ENCODE measurements around the gene CEP72. TPM values are rescaled to one million over a fixed set of nuclear protein-coding genes. Genes with fewer than 3 reads are reported as not detected.

The CEP72 gene
- total RNA-seq, 1 donor from 2014 or later = 27.2 TPM

GRCh38 chr5:640461-641330 lies 28.6 kb downstream of the CEP72 start:
- no peak overlapping the region for H3K4me3 Mint-ChIP-seq
- H3K27ac Mint-ChIP-seq (ENCODE audit: unreplicated experiment) = no peak overlapping the region
- H3K9me3 Mint-ChIP-seq = no peaks in the 10 kb centered on the region
- no peaks in the 10 kb centered on the region for H3K4me1 Mint-ChIP-seq
- TF ChIP-seq, protein P1, sequence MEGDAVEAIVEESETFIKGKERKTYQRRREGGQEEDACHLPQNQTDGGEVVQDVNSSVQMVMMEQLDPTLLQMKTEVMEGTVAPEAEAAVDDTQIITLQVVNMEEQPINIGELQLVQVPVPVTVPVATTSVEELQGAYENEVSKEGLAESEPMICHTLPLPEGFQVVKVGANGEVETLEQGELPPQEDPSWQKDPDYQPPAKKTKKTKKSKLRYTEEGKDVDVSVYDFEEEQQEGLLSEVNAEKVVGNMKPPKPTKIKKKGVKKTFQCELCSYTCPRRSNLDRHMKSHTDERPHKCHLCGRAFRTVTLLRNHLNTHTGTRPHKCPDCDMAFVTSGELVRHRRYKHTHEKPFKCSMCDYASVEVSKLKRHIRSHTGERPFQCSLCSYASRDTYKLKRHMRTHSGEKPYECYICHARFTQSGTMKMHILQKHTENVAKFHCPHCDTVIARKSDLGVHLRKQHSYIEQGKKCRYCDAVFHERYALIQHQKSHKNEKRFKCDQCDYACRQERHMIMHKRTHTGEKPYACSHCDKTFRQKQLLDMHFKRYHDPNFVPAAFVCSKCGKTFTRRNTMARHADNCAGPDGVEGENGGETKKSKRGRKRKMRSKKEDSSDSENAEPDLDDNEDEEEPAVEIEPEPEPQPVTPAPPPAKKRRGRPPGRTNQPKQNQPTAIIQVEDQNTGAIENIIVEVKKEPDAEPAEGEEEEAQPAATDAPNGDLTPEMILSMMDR (conservative IDR thresholded peaks at IDR 0.05) = no peak
- no peaks in the 10 kb centered on the region for H3K27me3 Mint-ChIP-seq (ENCODE audit: low read depth)
- H3K36me3 Mint-ChIP-seq (ENCODE audit: low read depth) = peaks cover 4% of the 10 kb centered on the region
- DNase-seq (ENCODE audit: low read depth, low spot score) = no peak

- Mint-ChIP-seq H3K36me3 (ENCODE audit: low read depth) (peaks cover 2% of the 10 kb centered on the region), H3K27ac (ENCODE audit: unreplicated experiment) (no peak overlapping the region), H3K9me3 (no peaks in the 10 kb centered on the region), H3K27me3 (ENCODE audit: low read depth) (no peaks in the 10 kb centered on the region), H3K4me1 (no peaks in the 10 kb centered on the region), H3K4me3 (no peak overlapping the region)
- DNase-seq (ENCODE audit: low read depth, low spot score) = no peak
- TF ChIP-seq, protein P1 (conservative IDR thresholded peaks at IDR 0.05) = no peak
Observed at GRCh38 chr5:641331-641765, 29.2 kb downstream of the CEP72 start.

GRCh38 chr5:642481-642880 lies 30.3 kb downstream of the CEP72 start:
- Mint-ChIP-seq H3K9me3 (no peaks in the 10 kb centered on the region), H3K27ac (ENCODE audit: unreplicated experiment) (no peak overlapping the region), H3K4me3 (no peak overlapping the region), H3K36me3 (ENCODE audit: low read depth) (peaks cover 4% of the 10 kb centered on the region), H3K27me3 (ENCODE audit: low read depth) (no peaks in the 10 kb centered on the region), H3K4me1 (no peaks in the 10 kb centered on the region)
- TF ChIP-seq, protein P1 (conservative IDR thresholded peaks at IDR 0.05) = no peak
- DNase-seq (ENCODE audit: low read depth, low spot score) = no peak

- peaks cover 4% of the 10 kb centered on the region for H3K36me3 Mint-ChIP-seq (ENCODE audit: low read depth)
- H3K27me3 Mint-ChIP-seq (ENCODE audit: low read depth) = no peaks in the 10 kb centered on the region
- no peak overlapping the region for H3K4me3 Mint-ChIP-seq
- no peaks in the 10 kb centered on the region for H3K9me3 Mint-ChIP-seq
- DNase-seq (ENCODE audit: low read depth, low spot score) = no peak
- H3K27ac Mint-ChIP-seq (ENCODE audit: unreplicated experiment) = no peak overlapping the region
- TF ChIP-seq, protein P1 (conservative IDR thresholded peaks at IDR 0.05) = no peak
- no peaks in the 10 kb centered on the region for H3K4me1 Mint-ChIP-seq
Observed at GRCh38 chr5:643351-643801, 31.2 kb downstream of the CEP72 start.

DNA sequence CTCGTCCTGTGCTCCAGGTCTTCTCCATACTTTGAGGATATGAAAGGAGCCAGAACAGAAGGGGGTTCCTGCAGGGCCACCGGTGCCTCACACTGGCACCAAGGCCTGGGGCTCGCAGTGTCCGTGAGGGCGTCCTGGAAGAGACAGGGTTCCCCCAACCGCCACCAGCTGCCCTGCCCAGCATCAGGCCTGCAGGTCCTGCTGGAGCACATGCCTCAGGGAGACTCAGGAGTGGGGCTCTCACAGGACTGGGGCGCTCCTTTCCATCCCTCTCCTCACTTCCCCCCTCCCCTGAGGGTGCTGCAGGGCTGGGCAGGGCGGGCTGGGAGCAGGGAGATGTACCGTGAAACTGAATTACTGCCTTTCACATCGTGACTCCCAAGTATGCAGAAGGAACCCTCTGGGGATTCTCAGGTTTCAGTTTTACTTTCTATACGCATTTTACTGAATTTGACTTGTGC lies 31.7 kb downstream of the CEP72 start:
- Mint-ChIP-seq H3K36me3 (ENCODE audit: low read depth) (peaks cover 4% of the 10 kb centered on the region), H3K4me3 (no peak overlapping the region), H3K27me3 (ENCODE audit: low read depth) (no peaks in the 10 kb centered on the region), H3K9me3 (no peaks in the 10 kb centered on the region), H3K27ac (ENCODE audit: unreplicated experiment) (no peak overlapping the region), H3K4me1 (no peaks in the 10 kb centered on the region)
- TF ChIP-seq, protein P1 (conservative IDR thresholded peaks at IDR 0.05) = no peak
- DNase-seq (ENCODE audit: low read depth, low spot score) = no peak
